WTC11 (cell line): ENCODE measurements around the gene TMEM8B. TPM values are rescaled to one million over a fixed set of nuclear protein-coding genes. Genes with fewer than 3 reads are reported as not detected.
A peak's percentile ranks its signal among the peaks of the same experiment; 100 is the strongest.

Experiments used
- ATAC-seq: fragments of 200-7000 bp; cut with Tn5 transposase; 2 replicates; pipeline ENCODE4 v1.10.0; 2021; ENCODE audit warnings: mild to moderate bottlenecking, moderate library complexity
- CTCF ChIA-PET: fragments of 300-600 bp; sonication (Branson Sonifier 250); formaldehyde crosslinking; loops from one replicate; lab custom pipeline; 2021; ENCODE audit warnings: antibody characterized with exemption; lab: Charles Lee
- POLR2A ChIA-PET: fragments of 350-600 bp; sonication (Branson Sonifier 250); formaldehyde crosslinking; loops from one replicate; lab custom pipeline; 2021; ENCODE audit warnings: antibody characterized with exemption; lab: Charles Lee
- DNase-seq: peaks from one replicate; pipeline ENCODE4 v3.0.0; 2021; ENCODE audit warnings: low spot score
- H3K27ac Mint-ChIP-seq: 2 replicates; pipeline ENCODE4 v1.8.0; 2021; ENCODE audit warnings: mixed read lengths
- H3K27me3 Mint-ChIP-seq: 2 replicates; pipeline ENCODE4 v1.8.0; 2021; ENCODE audit warnings: low read depth, mild to moderate bottlenecking, moderate library complexity, mixed read lengths
- H3K36me3 Mint-ChIP-seq: 2 replicates; pipeline ENCODE4 v1.8.0; 2021; ENCODE audit warnings: mixed read lengths
- H3K4me1 Mint-ChIP-seq: 2 replicates; pipeline ENCODE4 v1.8.0; 2022; ENCODE audit warnings: mixed read lengths
- H3K4me3 Mint-ChIP-seq: 2 replicates; pipeline ENCODE4 v1.8.0; 2021; ENCODE audit warnings: mild to moderate bottlenecking, moderate library complexity, mixed read lengths
- H3K9me3 Mint-ChIP-seq: 2 replicates; pipeline ENCODE4 v1.8.0; 2021; ENCODE audit warnings: mixed read lengths
- CDX4 ChIP-seq: fragments of 250-450 bp; sonication (Bioruptor Pico); IDR thresholded peaks from 2 replicates; pipeline ENCODE4 v1.9.0; 2021; ENCODE audit warnings: moderate library complexity, mild to moderate bottlenecking, inconsistent platforms, borderline replicate concordance
- ETV6 ChIP-seq: sonication (generic); formaldehyde crosslinking; IDR thresholded peaks from 2 replicates; pipeline ENCODE4 v1.8.1; 2022; ENCODE audit warnings: mild to moderate bottlenecking, missing genetic modification reagents
- FOXP1 ChIP-seq: sonication (generic); formaldehyde crosslinking; IDR thresholded peaks from 2 replicates; pipeline ENCODE4 v1.8.0; 2022; ENCODE audit warnings: missing genetic modification reagents, mild to moderate bottlenecking, moderate library complexity, borderline replicate concordance
- GTF2I ChIP-seq: fragments of 250-450 bp; sonication (Bioruptor Pico); conservative IDR thresholded peaks from 2 replicates; pipeline ENCODE4 v1.4.0; 2021; ENCODE audit warnings: mild to moderate bottlenecking
- HMGA2 ChIP-seq: fragments of 250-450 bp; sonication (Bioruptor Pico); IDR thresholded peaks from 2 replicates; pipeline ENCODE4 v1.4.0; 2021; ENCODE audit warnings: mild to moderate bottlenecking, moderate library complexity
- HMGXB4 ChIP-seq: sonication (generic); formaldehyde crosslinking; IDR thresholded peaks from 2 replicates; pipeline ENCODE4 v1.8.1; 2023; ENCODE audit warnings: mild to moderate bottlenecking, moderate library complexity, missing genetic modification reagents
- MAX ChIP-seq: sonication (generic); formaldehyde crosslinking; IDR thresholded peaks from 2 replicates; pipeline ENCODE4 v1.8.0; 2022; ENCODE audit warnings: mild to moderate bottlenecking, missing genetic modification reagents
- PRDM15 ChIP-seq: sonication (generic); formaldehyde crosslinking; IDR thresholded peaks from 2 replicates; pipeline ENCODE4 v1.8.0; 2022; ENCODE audit warnings: missing genetic modification reagents
- STAT6 ChIP-seq: sonication (generic); formaldehyde crosslinking; conservative IDR thresholded peaks from 2 replicates; pipeline ENCODE4 v1.8.1; 2023; ENCODE audit warnings: mild to moderate bottlenecking, low read depth, missing genetic modification reagents, moderate library complexity
- TEAD1 ChIP-seq: sonication (generic); formaldehyde crosslinking; IDR thresholded peaks from 2 replicates; pipeline ENCODE4 v1.8.0; 2022; ENCODE audit warnings: mild to moderate bottlenecking, missing genetic modification reagents
- ZNF138 ChIP-seq: sonication (generic); formaldehyde crosslinking; conservative IDR thresholded peaks from 2 replicates; pipeline ENCODE4 v1.8.1; 2022; ENCODE audit warnings: mild to moderate bottlenecking, moderate library complexity, missing genetic modification reagents
- ZNF281 ChIP-seq: sonication (generic); formaldehyde crosslinking; IDR thresholded peaks from 2 replicates; pipeline ENCODE4 v1.8.0; 2023; ENCODE audit warnings: mild to moderate bottlenecking, missing genetic modification reagents
- ZNF317 ChIP-seq: sonication (generic); formaldehyde crosslinking; IDR thresholded peaks from 2 replicates; pipeline ENCODE4 v1.8.1; 2023; ENCODE audit warnings: low read depth, mild to moderate bottlenecking, moderate library complexity, missing genetic modification reagents, borderline replicate concordance
- ZNF416 ChIP-seq: fragments of 250-450 bp; sonication (Bioruptor Pico); IDR thresholded peaks from 2 replicates; pipeline ENCODE4 v1.9.0; 2021; ENCODE audit warnings: mild to moderate bottlenecking, inconsistent platforms
- ZNF532 ChIP-seq: fragments of 250-450 bp; sonication (Bioruptor Pico); IDR thresholded peaks from 2 replicates; pipeline ENCODE4 v1.9.0; 2021; ENCODE audit warnings: mild to moderate bottlenecking, borderline replicate concordance
- total RNA-seq: library from RNA; stranded (reverse); gene quantifications from 3 replicates; pipeline ENCODE4 v1.2.3, GENCODE V29; 2021

TMEM8B gene
- total RNA-seq, 1 experiment from 2014 or later: 9.5 TPM

- POLR2A ChIA-PET: interaction anchor here (0.7 kb wide), 1 partner anchor 592 kb away, joined by 3 read pairs; no protein-coding TSS in a partner anchor
- Mint-ChIP-seq H3K27me3 (peaks cover 4% of the 10 kb centered on the region; the same call in 1 of the 2 replicates), H3K36me3 (no peaks in the 10 kb centered on the region), H3K4me1 (peaks cover 43% of the 10 kb centered on the region), H3K9me3 (no peaks in the 10 kb centered on the region), H3K27ac (peak overlapping the region; percentile 92), H3K4me3 (peak overlapping the region; percentile 19)
- TF ChIP-seq MAX (CRISPR knock-in tag): no peak
- TF ChIP-seq ZNF317 (CRISPR knock-in tag): peak; percentile 52; the same call in 1 of the 2 replicates
- 0 out of 2 replicates have a peak, but pooled peaks have one; percentile 18 for TF ChIP-seq ETV6 (CRISPR knock-in tag)
- TF ChIP-seq ZNF416 (CRISPR knock-in tag): no peak
- no peak for TF ChIP-seq PRDM15 (CRISPR knock-in tag)
- no peak for TF ChIP-seq HMGXB4 (CRISPR knock-in tag)
- no peak for TF ChIP-seq HMGA2 (CRISPR knock-in tag)
- CTCF ChIA-PET: interaction anchor here (0.9 to 7.5 kb wide), 6 partner anchors 26 to 118 kb away, joined by 3 to 52 read pairs (median 8); no protein-coding TSS in a partner anchor
- ATAC-seq (peak; percentile 54), DNase-seq (no peak)
These were observed 78.9 kb downstream of the TMEM8B start for GRCh38 chr9:35907711-35908503.

GRCh38 chr9:35908504-35909125 lies 79.6 kb downstream of the TMEM8B start:
- H3K27me3 Mint-ChIP-seq: peaks cover 4% of the 10 kb centered on the region; the same call in 1 of the 2 replicates
- no peak overlapping the region for H3K4me3 Mint-ChIP-seq
- POLR2A ChIA-PET: no interaction called here
- H3K27ac Mint-ChIP-seq: peak overlapping the region; percentile 92; the same call in 1 of the 2 replicates
- H3K9me3 Mint-ChIP-seq: no peaks in the 10 kb centered on the region
- CTCF ChIA-PET: interaction anchor here (0.7 to 3.2 kb wide), 6 partner anchors 26 to 117 kb away, joined by 3 to 16 read pairs (median 4); partner anchors contain the start of genes HINT2 and NPR2
- no peaks in the 10 kb centered on the region for H3K36me3 Mint-ChIP-seq
- TF ChIP-seq ZNF281 (CRISPR knock-in tag) (no peak), STAT6 (CRISPR knock-in tag) (no peak), ZNF138 (CRISPR knock-in tag) (no peak), GTF2I (CRISPR knock-in tag) (no peak), FOXP1 (CRISPR knock-in tag) (no peak), CDX4 (CRISPR knock-in tag) (no peak), ZNF532 (no peak), TEAD1 (CRISPR knock-in tag) (no peak)
- peaks cover 43% of the 10 kb centered on the region for H3K4me1 Mint-ChIP-seq
- DNase-seq: no peak
- ATAC-seq: no peak
